GM21515 (cell line): ENCODE data around the gene RIN3.

Experiments
- ATAC-seq: cut with Tn5 transposase; IDR thresholded peaks from one replicate; pipeline ENCODE4 v1.9.1; 2021; ENCODE audit not compliant: unreplicated experiment

The RIN3 gene

GRCh38 chr14:92552066-92552465 lies 38.5 kb downstream of the RIN3 start:
- ATAC-seq: no peak

GRCh38 chr14:92553438-92553837 lies 39.9 kb downstream of the RIN3 start:
- ATAC-seq: no peak

- ATAC-seq: no peak
Measured at GRCh38 chr14:92555465-92556111, 42.0 kb downstream of the RIN3 start.

- ATAC-seq: no peak
Measured at GRCh38 chr14:92556255-92556741, 42.7 kb downstream of the RIN3 start.

GRCh38 chr14:92556863-92557543 lies 43.4 kb downstream of the RIN3 start:
- ATAC-seq: no peak

GRCh38 chr14:92557544-92557912 lies 43.9 kb downstream of the RIN3 start:
- no peak for ATAC-seq

- no peak for ATAC-seq
Measured at GRCh38 chr14:92558319-92558718, 44.7 kb downstream of the RIN3 start.

GRCh38 chr14:92559486-92559885 lies 45.9 kb downstream of the RIN3 start:
- no peak for ATAC-seq

GRCh38 chr14:92560106-92560865 lies 46.7 kb downstream of the RIN3 start:
- ATAC-seq: no peak

GRCh38 chr14:92561906-92562479 lies 48.4 kb downstream of the RIN3 start:
- no peak for ATAC-seq

GRCh38 chr14:92563359-92563758 lies 49.8 kb downstream of the RIN3 start:
- peak; percentile 70 for ATAC-seq

- no peak for ATAC-seq
Measured at GRCh38 chr14:92563765-92564285, 50.2 kb downstream of the RIN3 start.

- ATAC-seq: no peak
Measured at GRCh38 chr14:92564344-92565039, 50.9 kb downstream of the RIN3 start.

- no peak for ATAC-seq
Measured at GRCh38 chr14:92565040-92565717, 51.6 kb downstream of the RIN3 start.

- no peak for ATAC-seq
Measured at GRCh38 chr14:92565718-92566115, 52.1 kb downstream of the RIN3 start.

- no peak for ATAC-seq
Measured at GRCh38 chr14:92567173-92567725, 53.7 kb downstream of the RIN3 start.

GRCh38 chr14:92568621-92569479 lies 55.3 kb downstream of the RIN3 start:
- ATAC-seq: peak; percentile 75

- ATAC-seq: no peak
Measured at GRCh38 chr14:92570674-92571262, 57.2 kb downstream of the RIN3 start.

GRCh38 chr14:92572050-92572449 lies 58.5 kb downstream of the RIN3 start:
- ATAC-seq: no peak
